MV-4-11 (cell line): ENCODE measurements around the gene MCC.

Source experiments
- DNase-seq: peaks from one replicate; lab custom pipeline; 2025; lab: John Stamatoyannopoulos, UW

The MCC gene

DNA sequence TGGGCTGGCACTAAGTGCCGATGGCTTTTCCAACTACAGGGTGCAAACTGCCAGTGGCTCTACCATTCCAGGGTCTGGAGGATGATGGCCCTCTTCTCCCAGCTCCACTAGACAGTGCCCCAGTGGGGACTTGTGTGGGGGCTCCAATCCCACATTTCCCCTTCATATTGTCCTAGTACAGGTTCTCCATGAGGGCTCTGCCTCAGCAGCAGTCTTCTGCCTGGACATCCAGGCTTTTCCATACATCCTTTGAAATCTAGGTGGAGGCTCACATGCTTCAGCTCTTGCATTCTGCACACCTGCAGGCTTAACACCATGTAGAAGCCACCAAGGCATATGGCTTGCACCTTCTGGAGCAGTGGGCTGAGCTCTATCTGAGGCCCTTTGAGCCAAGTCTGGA is 123.8 kb downstream of the MCC start:
- DNase-seq: no peak

DNA sequence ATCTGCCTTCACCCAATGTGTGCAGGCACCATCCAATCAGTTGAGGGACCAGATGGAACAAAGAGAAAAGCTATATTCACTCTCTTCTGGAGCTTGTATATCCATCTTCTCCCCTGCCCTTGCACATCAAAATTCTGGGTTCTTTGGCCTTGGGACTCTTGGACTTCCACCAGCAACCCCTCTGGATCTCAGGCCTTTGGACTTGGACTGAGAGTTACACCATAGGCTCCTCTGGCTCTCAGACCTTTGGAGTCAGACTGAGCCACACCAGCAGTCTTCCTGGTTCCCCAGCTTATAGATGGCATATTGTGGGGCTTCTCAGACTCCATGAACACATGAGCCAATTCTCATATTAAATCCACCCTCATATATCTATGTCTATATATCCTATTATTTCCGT is 126.6 kb downstream of the MCC start:
- no peak for DNase-seq

DNA sequence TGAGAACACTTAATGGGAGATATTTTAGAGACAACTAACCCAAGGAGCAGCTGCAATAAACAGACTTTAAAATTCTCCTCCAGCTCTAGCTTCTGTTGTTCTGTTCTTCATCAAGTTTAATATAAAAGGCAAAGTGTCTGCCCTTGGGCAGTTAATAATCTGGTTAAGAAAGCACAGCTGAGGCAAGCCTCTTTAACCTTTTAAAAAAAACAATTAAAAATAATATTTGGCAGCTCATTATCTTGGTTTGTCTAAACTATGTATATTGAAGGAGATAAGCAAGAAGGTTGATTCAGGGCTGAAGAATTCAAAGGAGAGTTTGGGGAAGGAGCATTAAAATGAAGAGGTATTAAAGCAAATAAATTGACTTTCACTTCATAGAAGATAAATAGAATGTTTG is 128.8 kb downstream of the MCC start:
- no peak for DNase-seq

DNA sequence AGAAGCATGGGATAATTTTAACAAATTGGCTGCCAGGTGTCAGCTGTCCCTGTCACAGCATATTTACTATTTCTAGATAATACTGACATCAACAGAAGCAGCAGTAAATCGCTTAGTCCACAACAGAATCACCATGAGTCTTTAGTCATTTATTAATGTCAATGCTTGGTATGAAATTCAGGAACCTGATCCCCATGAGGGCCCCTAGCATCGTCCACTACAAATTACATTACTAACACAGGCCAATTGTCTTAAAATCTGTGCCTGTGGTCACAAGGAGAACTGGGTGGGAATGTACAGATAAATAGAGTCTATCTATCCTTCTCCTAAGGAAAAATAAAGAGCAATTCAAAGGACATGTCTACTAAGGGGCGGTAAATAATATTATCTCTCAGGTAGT is 129.6 kb downstream of the MCC start:
- no peak for DNase-seq

DNA sequence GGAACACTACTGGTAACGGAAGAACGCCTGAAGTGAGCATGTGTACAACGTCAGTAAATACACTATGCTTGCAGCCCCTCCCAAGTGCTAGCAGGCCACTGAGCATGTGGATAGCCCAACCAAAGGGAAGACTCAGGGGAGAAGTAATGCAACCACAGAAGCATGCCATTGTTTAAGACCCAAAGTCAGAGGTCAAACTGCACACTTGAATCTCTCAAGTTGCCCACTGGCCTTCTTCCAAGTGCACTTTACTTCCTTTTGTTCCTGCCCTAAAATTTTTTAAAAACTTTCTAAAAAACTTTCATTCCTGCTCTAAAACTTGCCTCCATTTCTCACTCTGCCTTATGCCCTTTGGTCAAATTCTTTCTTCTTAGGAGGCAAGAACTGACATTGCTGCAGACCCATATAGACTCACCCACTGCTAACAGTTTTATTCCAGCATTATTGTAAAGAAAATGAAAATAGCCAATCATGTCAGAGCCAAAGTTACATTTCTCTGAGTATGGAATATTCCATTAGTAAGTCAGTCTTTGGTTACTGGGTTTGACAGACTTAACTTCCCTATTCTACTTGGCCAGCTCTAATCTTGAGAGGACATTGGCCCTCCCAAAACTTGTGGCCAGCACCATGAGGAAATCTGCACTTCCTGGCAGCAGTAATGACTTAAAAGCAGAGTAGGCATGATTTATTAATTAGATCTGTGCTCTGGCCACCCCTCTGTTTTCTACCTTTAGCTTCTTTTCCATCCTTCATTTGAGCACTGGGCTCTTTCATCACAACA is 130.4 kb downstream of the MCC start:
- peak; percentile 81 for DNase-seq

DNA sequence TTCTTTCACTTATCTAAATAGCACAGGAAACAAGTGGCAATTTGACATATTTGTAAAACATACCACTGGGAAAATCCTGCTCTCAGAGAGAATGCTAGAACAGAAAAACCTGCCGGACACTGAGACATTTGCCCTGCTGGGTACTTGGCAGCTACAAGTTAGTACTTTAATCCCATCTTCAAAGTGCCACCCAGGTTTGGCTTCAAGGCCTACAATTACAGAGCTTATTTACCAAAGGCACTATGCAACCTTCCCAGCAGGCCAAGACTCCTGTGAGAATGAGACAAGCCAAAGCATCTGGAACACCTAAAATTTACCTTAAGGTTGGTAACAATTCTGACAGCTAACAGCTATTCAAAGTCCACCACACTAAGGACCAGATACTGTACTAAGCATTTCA is 131.8 kb downstream of the MCC start:
- DNase-seq: no peak

DNA sequence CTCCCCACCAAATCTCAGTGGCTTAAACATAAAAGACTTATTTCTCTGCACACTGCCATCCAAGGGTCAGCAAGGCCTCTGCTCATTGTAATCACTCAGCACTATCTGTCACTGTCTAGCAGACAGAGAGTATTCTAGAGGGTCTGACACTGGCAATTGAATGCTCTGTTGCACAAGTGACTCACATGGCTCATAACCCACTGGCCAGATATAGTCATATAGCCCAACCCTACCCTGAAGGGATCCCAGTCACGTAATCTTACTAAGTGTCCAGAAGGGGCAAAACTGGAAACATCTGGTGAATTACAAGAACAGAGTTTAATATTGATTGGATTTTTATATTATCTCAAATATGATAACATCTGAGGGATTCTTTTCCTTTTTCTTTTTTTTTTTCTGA is 134.2 kb downstream of the MCC start:
- no peak for DNase-seq

DNA sequence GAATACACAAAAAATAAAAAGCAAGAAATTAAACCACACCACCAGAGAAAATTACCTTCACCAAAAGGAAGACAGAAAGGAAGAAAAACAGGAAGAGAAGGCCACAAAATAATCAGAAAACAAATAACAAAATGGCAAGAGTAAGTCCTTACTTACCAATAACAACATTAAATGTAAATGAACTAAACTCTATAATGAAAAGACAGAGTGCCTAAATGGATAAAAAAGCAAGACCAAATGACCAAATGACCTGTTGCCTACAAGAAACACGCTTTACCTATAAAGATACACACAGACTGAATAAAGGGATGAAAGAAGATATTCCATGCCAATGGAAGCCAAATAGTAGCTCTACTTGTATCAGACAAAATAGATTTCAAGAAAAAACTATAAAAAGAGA is 140.7 kb downstream of the MCC start:
- no peak for DNase-seq

DNA sequence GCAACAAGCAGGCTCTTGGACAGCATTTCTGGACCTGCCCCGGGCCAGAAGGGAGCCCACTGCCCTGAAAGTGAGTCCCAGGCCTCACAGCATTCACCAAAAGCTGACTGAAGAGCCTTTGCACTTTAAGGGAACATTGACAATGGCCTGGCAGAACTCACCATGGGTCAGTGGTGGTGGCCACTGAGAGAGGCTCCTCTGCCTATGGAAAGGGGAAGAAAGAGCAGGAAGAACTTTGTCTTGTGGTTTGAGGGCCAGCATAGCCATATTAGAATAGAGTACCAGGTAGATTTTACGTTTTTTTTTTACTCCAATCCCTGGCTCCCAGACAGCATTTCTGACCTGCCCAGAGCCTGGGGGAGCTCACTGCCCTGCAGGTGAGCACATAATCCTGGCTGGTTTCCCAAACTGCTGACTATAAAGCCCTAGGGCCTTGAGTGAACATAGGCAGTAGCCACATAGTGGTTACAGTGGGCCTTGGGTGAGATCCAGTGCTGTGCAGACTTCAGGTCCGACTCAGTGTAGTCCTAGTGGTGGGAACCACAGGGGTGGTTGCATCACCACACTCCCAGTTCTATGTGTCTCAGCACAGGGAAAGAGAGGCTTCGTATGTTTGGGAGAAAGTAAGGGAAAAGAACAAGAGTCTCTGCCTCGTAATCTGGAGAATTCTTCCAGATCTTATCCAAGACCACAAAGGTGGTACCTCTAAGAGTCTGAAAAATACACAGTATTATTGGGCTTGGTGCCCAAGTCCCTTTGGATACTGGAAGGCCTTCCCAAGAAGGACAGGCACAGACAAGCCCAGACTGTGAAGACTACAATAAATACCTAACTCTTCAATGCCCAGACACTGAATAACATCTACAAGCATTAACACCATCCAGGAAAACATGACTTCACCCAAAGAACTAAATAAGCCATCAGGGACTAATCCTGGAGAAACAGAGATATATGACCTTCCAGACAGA is 143.0 kb downstream of the MCC start:
- peak; percentile 35 for DNase-seq

DNA sequence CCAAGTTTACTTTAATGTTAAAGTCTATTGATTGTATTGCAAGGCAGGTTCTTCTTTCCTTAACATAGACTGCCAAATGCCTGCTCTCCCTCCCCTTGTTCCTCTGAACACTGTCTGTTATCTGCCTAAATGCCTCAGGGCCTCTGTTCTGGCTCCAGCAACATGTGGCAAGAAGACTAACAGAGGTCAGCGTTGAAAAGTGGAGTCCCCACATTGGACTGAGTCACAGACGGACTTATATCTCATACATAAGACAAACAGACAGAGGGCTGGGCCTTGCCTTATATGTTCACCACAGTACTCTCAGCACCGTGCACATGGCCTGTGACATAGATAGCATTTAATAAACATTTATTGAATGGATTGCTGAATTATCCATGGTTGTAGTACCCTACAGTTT is 144.9 kb downstream of the MCC start:
- no peak for DNase-seq

DNA sequence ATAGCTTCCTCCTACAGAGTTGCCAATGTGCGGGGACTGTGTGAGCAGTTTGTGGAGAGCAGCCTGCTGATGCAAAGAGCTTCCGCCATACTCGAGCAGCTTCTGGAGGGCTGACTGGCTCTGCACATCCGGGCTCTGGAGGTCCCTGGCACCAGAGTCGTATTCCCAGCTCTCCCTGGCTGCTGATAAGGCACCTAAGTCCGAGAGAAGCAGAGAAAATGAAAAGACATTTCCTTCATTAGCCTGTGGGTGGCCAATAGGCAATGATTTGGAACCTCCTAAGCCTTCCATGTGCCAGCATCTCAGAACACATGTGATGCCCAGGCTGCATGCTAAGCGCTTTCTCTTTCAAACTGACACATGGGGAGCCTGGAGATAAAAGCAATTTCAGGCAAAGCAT is 147.7 kb downstream of the MCC start:
- DNase-seq: no peak

DNA sequence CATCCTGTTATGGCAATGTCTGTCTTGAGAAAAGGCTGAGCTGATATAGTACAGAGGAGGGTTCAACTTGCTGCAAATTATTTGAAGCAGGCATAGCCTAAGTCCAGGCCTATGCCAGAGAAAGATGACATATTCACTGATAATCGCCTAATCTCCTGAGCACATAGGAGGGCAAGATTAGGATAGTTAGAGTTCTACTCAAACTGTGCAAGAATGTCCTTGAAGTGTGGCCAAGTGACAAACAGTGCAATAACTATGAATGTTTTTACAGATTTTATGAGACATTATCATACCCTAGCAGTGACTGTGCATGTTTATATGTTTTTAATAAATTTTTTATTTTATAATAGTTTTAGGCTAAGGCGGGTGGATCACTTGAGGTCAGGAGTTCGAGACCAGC is 149.6 kb downstream of the MCC start:
- DNase-seq: no peak

DNA sequence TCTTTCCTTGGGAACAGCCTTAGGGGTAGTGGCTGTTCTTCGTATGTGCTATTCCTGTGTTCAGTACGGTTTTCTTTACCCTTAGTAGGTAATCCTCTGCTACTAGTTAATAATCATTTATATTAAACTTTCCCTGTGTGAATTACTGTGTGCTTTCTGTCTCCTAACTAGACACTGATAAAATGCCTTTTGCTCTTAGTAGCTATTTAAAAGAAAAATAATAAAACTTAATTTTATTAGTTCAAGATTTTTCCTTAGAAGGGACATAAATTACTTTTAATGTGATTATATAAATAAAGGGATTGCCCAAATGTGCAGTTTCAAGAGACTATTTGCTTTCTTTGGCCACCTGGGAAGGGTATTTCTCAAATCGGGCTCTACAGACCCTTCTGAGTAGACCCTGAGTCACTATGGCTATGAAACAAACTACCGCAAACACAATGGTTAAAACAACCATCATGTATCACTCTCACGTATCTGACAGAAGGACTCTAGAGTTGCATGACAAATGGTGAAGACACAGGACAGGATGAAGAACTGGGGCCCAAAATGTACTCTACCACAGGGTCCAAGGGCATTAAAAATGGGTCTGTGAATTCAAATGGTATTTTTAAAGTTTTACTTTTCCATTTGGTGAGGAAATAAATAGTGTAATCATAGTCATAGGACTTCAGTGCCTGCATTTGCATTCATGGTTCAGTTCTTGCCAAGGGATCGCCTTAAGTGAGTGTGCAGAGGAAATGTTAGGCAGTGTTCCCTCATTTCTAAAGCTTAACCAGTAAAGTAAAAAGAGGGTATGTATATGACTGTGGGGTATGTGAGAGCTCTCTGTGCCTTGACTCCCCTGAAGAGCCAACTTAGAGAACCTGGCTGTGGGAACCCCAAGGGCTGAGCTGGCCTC is 150.5 kb downstream of the MCC start:
- DNase-seq: no peak

DNA sequence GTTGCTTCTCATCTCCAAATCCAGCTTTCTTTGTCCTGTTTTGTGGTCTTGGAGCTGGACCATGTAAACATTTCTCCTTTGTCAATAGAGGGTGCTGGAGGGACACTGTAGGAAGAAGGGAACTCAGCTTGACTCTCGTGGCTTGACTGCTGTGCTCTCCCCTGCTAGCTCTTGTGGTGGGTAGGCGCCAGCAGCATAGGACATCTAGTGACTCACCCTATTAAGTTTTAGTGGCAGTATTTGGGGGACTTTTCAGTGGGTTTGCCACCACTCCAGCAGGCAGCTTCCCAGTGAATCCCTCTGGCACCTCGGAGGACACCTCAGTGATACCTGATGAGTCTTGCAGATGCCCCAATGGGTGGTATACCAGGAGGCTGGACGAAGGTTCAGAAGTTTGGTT is 151.3 kb downstream of the MCC start:
- peak; percentile 77 for DNase-seq

DNA sequence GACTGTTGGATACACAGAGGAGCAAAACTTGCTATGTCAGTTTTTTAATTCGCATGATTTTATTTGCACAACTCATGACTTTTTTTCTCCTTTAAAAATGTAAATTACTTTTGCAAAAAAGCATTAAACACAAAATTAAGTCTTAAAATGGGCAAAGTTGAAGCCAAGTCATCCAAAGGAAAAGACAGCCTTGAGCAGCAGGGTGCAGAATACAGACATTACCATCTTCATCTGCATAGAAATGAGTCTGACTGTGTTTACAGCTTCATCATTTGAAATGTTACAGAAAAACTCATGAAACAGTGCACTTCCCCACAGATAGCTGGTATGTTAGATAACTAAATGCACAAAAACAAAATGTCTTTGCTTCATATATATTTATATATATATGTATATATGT is 154.8 kb downstream of the MCC start:
- no peak for DNase-seq

DNA sequence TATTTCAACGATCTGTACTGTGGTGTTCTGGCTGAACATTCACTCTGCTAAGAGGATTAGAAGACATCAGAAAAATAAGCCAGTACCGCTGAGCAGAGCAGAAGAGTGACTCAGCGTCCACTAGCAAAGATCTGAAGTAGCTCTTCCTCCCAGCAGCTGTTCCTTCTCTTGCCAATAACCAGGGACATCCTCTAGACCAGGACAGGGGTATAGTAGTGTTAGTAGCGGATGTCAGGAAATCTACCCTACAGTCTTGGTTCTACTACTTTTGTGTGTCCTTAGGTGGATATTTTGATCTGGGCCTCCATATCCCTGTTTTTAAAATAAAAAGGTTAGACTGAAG is 157.1 kb downstream of the MCC start:
- peak; percentile 68 for DNase-seq

DNA sequence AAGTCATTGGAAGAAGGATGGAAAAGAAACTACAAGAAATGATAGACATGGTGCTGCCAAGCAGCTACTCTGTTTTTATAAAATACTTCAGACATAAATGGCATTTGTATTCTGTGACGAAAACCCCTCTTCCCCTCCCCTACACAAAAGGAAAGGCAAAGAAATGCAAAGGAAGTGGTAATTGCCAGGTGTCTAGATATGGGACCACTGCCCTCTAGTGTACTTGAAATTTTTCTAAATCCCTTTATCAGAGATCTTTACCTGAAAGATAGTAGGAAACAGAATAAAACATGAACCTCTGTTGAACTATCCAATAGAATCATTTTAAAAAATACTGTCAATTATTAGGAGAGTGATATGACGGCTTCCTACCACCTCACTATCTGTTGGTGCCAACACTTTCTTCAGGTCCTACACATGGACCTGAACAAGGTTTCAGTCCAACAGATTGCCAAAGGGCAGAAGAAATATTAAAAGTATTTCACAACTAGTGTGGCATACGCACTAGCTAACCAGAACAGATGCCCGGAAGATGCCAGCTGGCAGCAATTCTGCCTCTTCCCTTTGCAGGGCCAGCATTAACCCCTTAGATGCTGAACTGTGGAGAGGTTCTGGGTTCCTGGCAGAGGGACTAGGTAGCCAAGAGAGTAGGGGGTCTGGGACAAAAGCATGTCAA is 157.6 kb downstream of the MCC start:
- DNase-seq: peak; percentile 68

DNA sequence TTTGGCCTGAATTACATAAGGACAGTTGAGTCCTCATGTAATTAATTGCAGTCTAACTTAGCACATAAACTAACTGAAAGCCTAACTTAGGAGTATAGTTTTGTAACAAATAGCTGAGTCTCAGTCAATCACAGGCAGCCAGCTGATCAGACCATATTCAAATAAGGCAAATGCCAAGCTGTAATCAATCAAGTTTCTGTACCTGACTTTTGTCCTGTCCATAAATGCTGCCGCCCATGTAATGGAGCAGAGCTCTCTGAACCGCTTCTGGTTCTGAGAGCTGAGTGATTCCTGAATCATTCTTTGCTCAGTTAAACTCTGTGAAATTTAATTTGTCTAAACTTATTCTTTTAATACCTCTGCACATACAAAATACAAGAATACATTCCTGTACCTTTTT is 158.3 kb downstream of the MCC start:
- DNase-seq: no peak

DNA sequence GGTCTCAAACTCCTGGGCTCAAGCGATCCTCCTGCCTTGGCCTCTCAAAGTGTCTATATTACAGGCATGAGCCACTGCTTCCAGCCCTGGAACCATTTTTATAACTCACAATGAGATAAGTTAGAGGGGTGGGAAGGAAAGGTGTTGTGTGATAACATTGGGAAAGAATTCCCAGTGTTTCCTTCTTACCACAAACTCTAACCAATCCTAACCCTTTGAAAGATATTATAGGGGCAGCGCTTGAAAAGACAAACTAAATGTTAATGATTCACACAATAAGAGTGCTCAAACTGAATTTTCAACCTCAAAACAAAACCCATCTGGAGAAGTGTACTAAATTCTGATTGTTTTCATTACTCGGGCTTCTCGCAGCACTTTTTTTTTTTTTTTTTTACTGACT is 163.2 kb downstream of the MCC start:
- no peak for DNase-seq

DNA sequence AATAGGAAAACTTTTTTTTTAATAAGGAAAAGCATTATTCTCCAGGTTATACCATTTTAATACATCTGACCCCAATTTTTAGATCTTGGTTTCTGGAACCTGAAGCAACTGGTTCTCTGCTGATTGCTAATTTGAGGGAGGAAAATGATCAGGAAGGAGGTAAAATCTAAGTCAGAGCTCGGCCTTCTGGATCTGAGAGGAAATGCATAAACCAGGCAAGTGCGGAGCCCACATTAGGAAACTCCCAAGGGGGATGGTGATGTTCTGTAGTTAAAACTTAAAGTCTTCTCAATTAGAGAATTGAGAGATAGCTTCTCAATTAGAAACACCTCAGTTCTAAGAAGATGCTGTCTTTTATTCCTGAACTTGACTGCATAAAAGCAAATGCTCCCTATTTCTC is 167.0 kb downstream of the MCC start:
- no peak for DNase-seq

DNA sequence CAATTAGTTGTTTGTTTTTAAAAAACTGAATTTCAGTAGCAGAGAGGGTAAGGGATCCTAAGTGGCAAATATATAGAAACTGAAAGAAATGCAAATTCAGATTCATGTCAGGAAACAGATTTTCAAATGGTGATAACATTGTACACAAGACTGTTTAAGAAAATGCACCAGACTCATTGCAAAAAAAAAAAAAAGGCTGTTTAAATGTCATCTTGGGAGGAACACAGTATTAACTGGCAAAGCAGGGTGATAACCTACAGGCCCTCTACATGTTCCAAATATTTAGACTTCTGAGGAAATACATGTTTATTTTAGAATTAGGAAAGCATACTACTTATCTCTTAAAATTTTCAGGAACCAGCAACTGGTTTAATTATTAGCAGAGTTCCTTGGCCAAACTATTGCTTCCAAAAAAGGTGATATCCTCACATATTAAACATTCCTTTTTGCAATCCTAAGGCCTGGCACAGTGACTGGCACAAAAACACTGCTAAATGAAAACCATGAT is 167.9 kb downstream of the MCC start:
- no peak for DNase-seq
